LNCAP (cell line): Measurements from ENCODE around the gene PTK6.

Experiments used
- CTCF ChIP-seq: fragments of 450-650 bp; IDR thresholded peaks from 2 replicates; pipeline ENCODE4 v1.5.1; 2017; ENCODE audit warnings: mild to moderate bottlenecking

The PTK6 gene

GRCh38 chr20:63545814-63546213, 8.6 kb upstream of the PTK6 start:
- no peak for TF ChIP-seq CTCF

GRCh38 chr20:63544958-63545516, 7.9 kb upstream of the PTK6 start:
- TF ChIP-seq CTCF: no peak

GRCh38 chr20:63544241-63544957, 7.2 kb upstream of the PTK6 start:
- no peak for TF ChIP-seq CTCF

GRCh38 chr20:63543733-63544132, 6.6 kb upstream of the PTK6 start:
- TF ChIP-seq CTCF: no peak

- no peak for TF ChIP-seq CTCF
Measured at GRCh38 chr20:63543131-63543530, 6.0 kb upstream of the PTK6 start.

- TF ChIP-seq CTCF: no peak
Measured at GRCh38 chr20:63542696-63543095, 5.5 kb upstream of the PTK6 start.

- TF ChIP-seq CTCF: no peak
Measured at GRCh38 chr20:63542031-63542559, 4.9 kb upstream of the PTK6 start.
